ENCODE data around the gene PNMA8B. TPM values are rescaled to one million over a fixed set of nuclear protein-coding genes. Genes with fewer than 3 reads are reported as not detected.

PNMA8B gene
- total RNA-seq, 1 experiment from 2014 or later, result 1.5 TPM

DNA sequence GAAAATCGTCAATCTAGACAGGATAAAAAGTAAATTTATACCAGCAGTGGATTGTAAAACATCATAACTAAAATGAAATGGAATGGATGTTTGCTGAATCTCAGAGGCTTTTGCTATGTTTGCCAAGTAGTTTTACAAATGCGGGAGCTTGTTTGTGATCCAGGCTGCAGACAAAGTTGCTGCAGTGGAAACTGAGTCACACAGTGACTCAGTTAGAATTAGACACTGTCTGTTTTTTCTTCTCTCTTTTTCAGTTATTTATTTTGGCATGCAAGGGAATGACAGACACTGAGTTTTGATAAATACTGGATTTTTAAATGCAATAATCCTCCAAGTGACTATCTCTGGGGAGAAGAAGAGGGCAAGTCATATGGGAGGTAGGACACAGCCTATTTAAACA lies 19.7 kb downstream of the PNMA8B start:
- Histone ChIP-seq H3K23me2 (ENCODE audit: insufficient read length, low read depth, low read length, poor library complexity, severe bottlenecking) (peaks cover 3% of the 10 kb centered on the region), H3K9ac (ENCODE audit: extremely low read depth, insufficient read length, low read length) (no peak overlapping the region), H2AFZ (ENCODE audit: low read length) (no peak overlapping the region), H3K27me3 (ENCODE audit: insufficient read depth, low read length) (no peaks in the 10 kb centered on the region), H3K56ac (ENCODE audit: insufficient read length, low read depth, low read length) (no peak overlapping the region), H4K20me1 (ENCODE audit: control insufficient read depth, insufficient read depth, insufficient read length) (no peaks in the 10 kb centered on the region), H3K4me2 (ENCODE audit: insufficient read depth, insufficient read length, low read length) (no peak overlapping the region), H3K9me3 (ENCODE audit: control insufficient read depth, low read depth, low read length) (no peaks in the 10 kb centered on the region), H4K91ac (ENCODE audit: insufficient read length, low read depth, low read length) (no peak overlapping the region), H2BK5ac (ENCODE audit: insufficient read length, low read length) (no peak overlapping the region), H3K27ac (ENCODE audit: insufficient read length, low read depth, low read length) (no peak overlapping the region), H3K79me1 (ENCODE audit: insufficient read depth, low read depth, low read length, poor library complexity, severe bottlenecking) (no peaks in the 10 kb centered on the region), H3K18ac (ENCODE audit: insufficient read length, low read depth, low read length) (no peak overlapping the region), H2AK5ac (ENCODE audit: insufficient read length, low read length) (no peak overlapping the region), H3K23ac (ENCODE audit: insufficient read length, low read depth, low read length) (no peak overlapping the region), H3K14ac (ENCODE audit: insufficient read depth, low read length) (no peak overlapping the region), H2BK12ac (ENCODE audit: insufficient read length, low read depth, low read length) (no peak overlapping the region), H3T11ph (ENCODE audit: low read length) (no peak overlapping the region), H2BK120ac (ENCODE audit: low read depth, low read length, poor library complexity, severe bottlenecking) (no peak overlapping the region), H4K5ac (ENCODE audit: insufficient read length, low read depth, low read length) (no peak overlapping the region), H3K4ac (ENCODE audit: low read depth, low read length) (no peak overlapping the region), H2BK20ac (ENCODE audit: low read depth, low read length, poor library complexity, severe bottlenecking) (no peak overlapping the region), H2BK15ac (ENCODE audit: low read depth, low read length) (no peak overlapping the region), H3K4me1 (ENCODE audit: insufficient read depth, low read length) (no peaks in the 10 kb centered on the region), H4K8ac (replicated peaks; ENCODE audit: insufficient read length, low read depth, low read length) (no peak overlapping the region), H3K79me2 (ENCODE audit: insufficient read depth, low read length) (no peaks in the 10 kb centered on the region)
- no peaks in the 10 kb centered on the region; a peak in 1 of 7 replicates for H3K36me3 Mint-ChIP-seq (ENCODE audit: insufficient read depth in 1 of 3, low read depth in 3 of 3)
- TF ChIP-seq, protein P1, sequence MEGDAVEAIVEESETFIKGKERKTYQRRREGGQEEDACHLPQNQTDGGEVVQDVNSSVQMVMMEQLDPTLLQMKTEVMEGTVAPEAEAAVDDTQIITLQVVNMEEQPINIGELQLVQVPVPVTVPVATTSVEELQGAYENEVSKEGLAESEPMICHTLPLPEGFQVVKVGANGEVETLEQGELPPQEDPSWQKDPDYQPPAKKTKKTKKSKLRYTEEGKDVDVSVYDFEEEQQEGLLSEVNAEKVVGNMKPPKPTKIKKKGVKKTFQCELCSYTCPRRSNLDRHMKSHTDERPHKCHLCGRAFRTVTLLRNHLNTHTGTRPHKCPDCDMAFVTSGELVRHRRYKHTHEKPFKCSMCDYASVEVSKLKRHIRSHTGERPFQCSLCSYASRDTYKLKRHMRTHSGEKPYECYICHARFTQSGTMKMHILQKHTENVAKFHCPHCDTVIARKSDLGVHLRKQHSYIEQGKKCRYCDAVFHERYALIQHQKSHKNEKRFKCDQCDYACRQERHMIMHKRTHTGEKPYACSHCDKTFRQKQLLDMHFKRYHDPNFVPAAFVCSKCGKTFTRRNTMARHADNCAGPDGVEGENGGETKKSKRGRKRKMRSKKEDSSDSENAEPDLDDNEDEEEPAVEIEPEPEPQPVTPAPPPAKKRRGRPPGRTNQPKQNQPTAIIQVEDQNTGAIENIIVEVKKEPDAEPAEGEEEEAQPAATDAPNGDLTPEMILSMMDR (conservative IDR thresholded peaks at IDR 0.05), result no peak
- WGBS (ENCODE audit: extremely low coverage, insufficient read length, low lambda C conversion rate), result no CpG with 5 or more reads among the region's 2 CpGs
- H3K27me3 Mint-ChIP-seq (ENCODE audit: low read depth), result peaks cover 10% of the 10 kb centered on the region
- DNase-seq, result no peak
- no peak overlapping the region for H3K4me3 Mint-ChIP-seq
- H3K9me3 Mint-ChIP-seq, result no peaks in the 10 kb centered on the region
- peaks cover 9 to 19% of the 10 kb centered on the region in 2 experiments for H3K4me1 Mint-ChIP-seq
- no peak overlapping the region for H3K27ac Mint-ChIP-seq
